ENCODE data around the gene CCDC192. TPM values are rescaled to one million over a fixed set of nuclear protein-coding genes. Genes with fewer than 3 reads are reported as not detected.

Gene CCDC192
- total and polyA plus RNA-seq, 2 of the 4 experiments (the other 2 are of a cell fraction), result not detected

- Histone ChIP-seq H3K9ac (ENCODE audit: low read depth, low read length) (no peak overlapping the region), H3K36me3 (ENCODE audit: control insufficient read depth, insufficient read depth, low read length) (no peaks in the 10 kb centered on the region), H3K14ac (replicated peaks; ENCODE audit: low read depth, low read length) (no peak overlapping the region), H3K9me1 (ENCODE audit: insufficient read depth, low read length) (no peaks in the 10 kb centered on the region), H2AK5ac (ENCODE audit: low read depth, low read length) (no peak overlapping the region), H3K27ac (ENCODE audit: insufficient read depth, low read length) (no peak overlapping the region), H3K18ac (ENCODE audit: low read depth, low read length) (no peak overlapping the region), H3K23ac (ENCODE audit: low read depth, low read length) (no peak overlapping the region), H3K4me1 (ENCODE audit: control insufficient read depth, insufficient read depth, low read length) (0 out of 2 replicates have a peak, but pooled peaks cover 2% of the 10 kb centered on the region), H4K5ac (ENCODE audit: low read depth, low read length) (no peak overlapping the region), H2BK20ac (ENCODE audit: low read depth, low read length) (no peak overlapping the region), H3K79me1 (ENCODE audit: low read depth in 1 of 2, low read length in 2 of 2) (no peaks in the 10 kb centered on the region), H3K56ac (ENCODE audit: extremely low read depth, insufficient read depth, low read length) (no peak overlapping the region), H2AK9ac (replicated peaks; ENCODE audit: low read depth, low read length, poor library complexity) (no peak overlapping the region), H2AFZ (replicated peaks; ENCODE audit: low read length, poor library complexity) (no peak overlapping the region), H4K8ac (ENCODE audit: low read depth in 2 of 2, low read length in 2 of 2) (no peak overlapping the region), H2BK120ac (ENCODE audit: low read depth, low read length) (no peak overlapping the region), H3K9me3 (ENCODE audit: control insufficient read depth, insufficient read depth, low read length) (no peaks in the 10 kb centered on the region), H4K20me1 (ENCODE audit: insufficient read depth, low read length) (no peaks in the 10 kb centered on the region), H3K4me2 (ENCODE audit: low read depth, low read length) (no peak overlapping the region), H3K4me3 (ENCODE audit: insufficient read depth, low read depth, low read length) (no peak overlapping the region), H2BK5ac (ENCODE audit: low read depth, low read length, poor library complexity, severe bottlenecking) (no peak overlapping the region), H3K27me3 (ENCODE audit: control insufficient read depth, insufficient read depth, low read length) (peaks cover 2% of the 10 kb centered on the region), H2BK15ac (ENCODE audit: low read depth, low read length) (no peak overlapping the region), H4K91ac (ENCODE audit: insufficient read depth, low read depth, low read length) (no peak overlapping the region), H3K4ac (ENCODE audit: low read depth, low read length) (no peak overlapping the region)
- dilution Hi-C loops (cut with HindIII; ENCODE audit: low sequenced_read_pairs, unreplicated experiment), result no loop called here
- POLR2A ChIA-PET (ENCODE audit: unreplicated experiment), result no interaction called here
- no TSS peak for BruUV-seq (replicated peaks)
- in situ Hi-C loops (cut with MboI; ENCODE audit: low sequenced_read_pairs), result no loop called here
- TF ChIP-seq CHD1 (IDR thresholded peaks at IDR 0.05; ENCODE audit: low read depth, low read length) (no peak), CTCF (conservative IDR thresholded peaks at IDR 0.05; ENCODE audit: low read depth, low read length) (no peak), FOS (IDR thresholded peaks at IDR 0.05; ENCODE audit: low read depth, low read length) (no peak), POLR2A (IDR thresholded peaks at IDR 0.05; ENCODE audit: low read depth, low read length) (no peak), RCOR1 (IDR thresholded peaks at IDR 0.05; ENCODE audit: insufficient replicate concordance, low read length) (no peak), BHLHE40 (IDR thresholded peaks at IDR 0.05; ENCODE audit: low read depth, low read length) (no peak), NFE2L2 (IDR thresholded peaks at IDR 0.05; ENCODE audit: low read depth, low read length) (no peak)
- intact Hi-C loops (cut with micrococcal nuclease), result no loop called here
- CTCF ChIA-PET, result no interaction called here
- no peak for DNase-seq
- ATAC-seq (ENCODE audit: low read depth), result no peak
Measured at GRCh38 chr5:127769386-127769785, 66.2 kb downstream of the CCDC192 start.

Data from IMR-90 (cell line).